Adrenal gland (tissue), 12 donors: ENCODE data around the gene THAP4. TPM values are rescaled to one million over a fixed set of nuclear protein-coding genes. Genes with fewer than 3 reads are reported as not detected.

Source experiments
- DNase-seq, 7 donors: peaks; one replicate each; pipeline ENCODE4 v3.0.0-alpha.2; 2019 to 2020
- H3K27ac ChIP-seq, 5 donors: fragments of 200-600 bp; sonication (generic) in 4 of 5; 1 replicate in 3 of 5; 2 replicates in 2 of 5; pipeline versions ENCODE4 v1.5.1 to v1.8.0; 2016 to 2020; ENCODE audit warnings: mild to moderate bottlenecking in 1 of 5
- H3K27me3 ChIP-seq: fragments of 200-600 bp; 2 replicates; pipeline ENCODE4 v1.8.0; 2021
- H3K36me3 ChIP-seq, 2 donors: fragments of 200-600 bp; replicated peaks in 1 of 2; 1 replicate in 1 of 2; 2 replicates in 1 of 2; pipeline versions ENCODE4 v1.5.1 to v1.8.0; 2018 to 2022
- H3K4me1 ChIP-seq, 2 donors: fragments of 200-600 bp; replicated peaks in 1 of 2; 1 replicate in 1 of 2; 2 replicates in 1 of 2; pipeline versions ENCODE4 v1.5.1 to v1.8.0; 2018 to 2021
- H3K4me3 ChIP-seq, 4 donors: fragments of 200-600 bp; sonication (generic) in 3 of 4; one replicate each; pipeline ENCODE4 v1.5.1; 2016 to 2018
- H3K9me3 ChIP-seq, 3 donors: fragments of 200-600 bp; sonication (generic) in 1 of 3; replicated peaks in 1 of 3; 1 replicate in 2 of 3; 2 replicates in 1 of 3; pipeline versions ENCODE4 v1.5.1 to v1.8.0; 2016 to 2021
- POLR2A ChIP-seq, 2 donors: fragments of 450-650 bp; IDR thresholded peaks; one replicate each; pipeline ENCODE4 v1.6.1; 2017; ENCODE audit warnings: antibody characterized with exemption in 2 of 2, mild to moderate bottlenecking in 2 of 2, moderate library complexity in 1 of 2
- WGBS, 4 donors: extraction: QIAGEN DNeasy Blood & Tissue Kit in 2 of 4; methylation state at CpG; one replicate each; pipeline versions ENCODE4 v1.1.5 to v1.1.7; 2013 to 2017; 5-methylcytosine and 5-hydroxymethylcytosine counted together
- intact Hi-C, 2 donors: fragments of 100-400 bp; cut with DNase I; formaldehyde crosslinking; loops; one replicate each; pipeline versions ENCODE4 v1.14.1 to v1.15.0; 2022 to 2023
- polyA plus RNA-seq, 3 donors: library from polyadenylated mRNA; stranded (reverse); fragments of 200-250 nt in 2 of 3; fragments of 350-450 nt in 1 of 3; fragmentation: Illumina TruSeq in 1 of 3; extraction: RNeasy Lipid Tissue Mini Kit (QIAGEN cat#74804) in 1 of 3; gene quantifications; one replicate each; pipeline ENCODE4 v1.2.3, GENCODE V29; 2013 to 2014
- total RNA-seq, 9 donors: library from RNA; depleted of rRNA in 4 of 9; stranded (reverse); fragments of >200 nt in 4 of 9; fragments of 120-200 nt in 1 of 9; fragmentation: NEBNext Ultra II Directional in 1 of 9; extraction: Animal tissue kit (Norgen Biotek cat#: 25700) in 1 of 9; gene quantifications; one replicate each; pipeline versions ENCODE4 v1.1.0 to v1.2.4, GENCODE V29; 2013 to 2023
- TF ChIP-seq, protein P1 (sequence below), 6 experiments: fragments of 450-650 bp in 4 of 6; fragments of 200-600 bp in 2 of 6; sonication (generic) in 1 of 6; IDR thresholded peaks; 1 replicate in 5 of 6; 2 replicates in 1 of 6; pipeline versions ENCODE4 v1.5.1 to v1.8.0; 2016 to 2021; ENCODE audit warnings: antibody characterized with exemption in 6 of 6, mild to moderate bottlenecking in 2 of 6, moderate library complexity in 1 of 6
- donor health status: healthy with polysubstance abuse.
- donor health status: Bipolar disorder and iron deficiency.
- donor health status: DM: yes; HTN: yes; CAD: no.
- donor health status: DM: no; HTN: no; CAD: no.
- donor health status: DM: no; HTN: no; CAD: no.
- donor health status: DM: yes; HTN: yes; CAD: no.

THAP4 gene
- total and polyA plus RNA-seq, 12 donors, result 23.9 to 62.9 (median 41.1) TPM

- Histone ChIP-seq H3K9me3 (no peaks in the 10 kb centered on the region), H3K27ac (no peak overlapping the region), H3K27me3 (no peaks in the 10 kb centered on the region), H3K4me3 (no peak overlapping the region), H3K4me1 (no peaks in the 10 kb centered on the region), H3K36me3 (peaks cover 0 to 61% of the 10 kb centered on the region in 2 donors)
- DNase-seq, result no peak
- WGBS, 4 donors, result 43 to 56% (median 44%) methylated on average over 3 to 5 of the region's 5 CpGs
- TF ChIP-seq POLR2A (IDR thresholded peaks at IDR 0.05), result no peak
- TF ChIP-seq, protein P1, sequence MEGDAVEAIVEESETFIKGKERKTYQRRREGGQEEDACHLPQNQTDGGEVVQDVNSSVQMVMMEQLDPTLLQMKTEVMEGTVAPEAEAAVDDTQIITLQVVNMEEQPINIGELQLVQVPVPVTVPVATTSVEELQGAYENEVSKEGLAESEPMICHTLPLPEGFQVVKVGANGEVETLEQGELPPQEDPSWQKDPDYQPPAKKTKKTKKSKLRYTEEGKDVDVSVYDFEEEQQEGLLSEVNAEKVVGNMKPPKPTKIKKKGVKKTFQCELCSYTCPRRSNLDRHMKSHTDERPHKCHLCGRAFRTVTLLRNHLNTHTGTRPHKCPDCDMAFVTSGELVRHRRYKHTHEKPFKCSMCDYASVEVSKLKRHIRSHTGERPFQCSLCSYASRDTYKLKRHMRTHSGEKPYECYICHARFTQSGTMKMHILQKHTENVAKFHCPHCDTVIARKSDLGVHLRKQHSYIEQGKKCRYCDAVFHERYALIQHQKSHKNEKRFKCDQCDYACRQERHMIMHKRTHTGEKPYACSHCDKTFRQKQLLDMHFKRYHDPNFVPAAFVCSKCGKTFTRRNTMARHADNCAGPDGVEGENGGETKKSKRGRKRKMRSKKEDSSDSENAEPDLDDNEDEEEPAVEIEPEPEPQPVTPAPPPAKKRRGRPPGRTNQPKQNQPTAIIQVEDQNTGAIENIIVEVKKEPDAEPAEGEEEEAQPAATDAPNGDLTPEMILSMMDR (IDR thresholded peaks at IDR 0.05), result no peak
- intact Hi-C loops, result no loop called here
Measured at GRCh38 chr2:241658296-241658695, 21.3 kb upstream of the THAP4 start.

DNA sequence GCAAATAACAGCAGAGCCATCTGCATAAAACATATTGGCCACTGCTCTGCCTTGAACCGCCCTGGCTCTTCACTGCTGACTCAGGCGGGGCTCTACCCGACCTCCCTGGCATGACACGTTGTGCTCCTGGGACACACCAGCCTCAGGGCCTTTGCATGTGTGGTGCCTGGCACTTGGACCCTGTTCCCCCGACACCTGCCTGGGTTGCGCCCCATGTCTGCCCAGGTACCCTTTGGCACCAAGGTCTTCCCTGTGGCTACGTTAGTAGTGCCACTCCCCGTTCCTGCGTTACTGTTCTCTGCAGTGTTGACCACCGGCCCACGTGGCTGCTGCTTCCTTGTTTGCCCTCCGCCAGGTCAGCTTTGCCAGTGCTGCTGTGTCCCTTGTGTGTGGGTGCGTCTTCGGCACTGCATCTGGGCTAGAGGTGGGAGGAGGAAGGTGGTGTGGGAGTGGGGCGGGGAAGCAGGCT lies 20.9 kb upstream of the THAP4 start:
- H3K9me3 ChIP-seq, result no peaks in the 10 kb centered on the region
- H3K4me1 ChIP-seq, result no peaks in the 10 kb centered on the region
- no peaks in the 10 kb centered on the region for H3K27me3 ChIP-seq
- WGBS, 4 donors, result 84 to 97% (median 88%) methylated on average over 13 to 15 of the region's 15 CpGs
- peaks cover 0 to 64% of the 10 kb centered on the region in 2 donors for H3K36me3 ChIP-seq
- TF ChIP-seq, protein P1 (IDR thresholded peaks at IDR 0.05), result no peak
- no peak for TF ChIP-seq POLR2A (IDR thresholded peaks at IDR 0.05)
- DNase-seq, result no peak
- H3K27ac ChIP-seq, result no peak overlapping the region
- H3K4me3 ChIP-seq, result no peak overlapping the region
- intact Hi-C loops, result no loop called here

DNA sequence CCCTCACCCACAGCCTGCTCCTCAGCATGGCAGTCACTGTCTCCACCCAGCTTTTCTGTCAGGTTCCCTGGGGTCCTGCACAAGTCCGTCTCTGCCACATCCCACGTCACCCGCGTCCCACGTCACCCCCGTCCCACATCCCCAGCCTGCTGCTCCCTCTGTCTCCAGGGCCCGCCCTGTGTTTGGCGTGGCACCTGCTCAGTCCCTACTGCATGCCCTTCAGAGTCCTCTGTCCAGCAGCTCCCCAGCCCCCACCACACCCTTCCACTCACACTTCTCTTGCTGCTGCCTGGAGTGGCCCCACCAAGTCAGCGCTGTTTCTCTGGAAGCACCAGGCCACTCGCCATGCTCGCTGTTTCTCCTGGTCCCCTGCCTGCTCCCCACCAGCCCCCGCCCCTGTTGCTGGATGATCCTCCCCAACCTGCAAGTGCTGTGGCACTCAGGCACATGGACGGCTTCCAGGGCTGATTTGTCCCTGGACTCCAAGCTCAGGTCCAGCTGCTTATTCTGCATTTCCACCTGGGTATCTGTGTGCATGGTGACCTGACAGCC lies 19.3 kb upstream of the THAP4 start:
- no peaks in the 10 kb centered on the region for H3K9me3 ChIP-seq
- WGBS, 4 donors, result 92 to 97% (median 95%) methylated on average over 11 to 13 of the region's 13 CpGs
- intact Hi-C loops, result no loop called here
- no peak for TF ChIP-seq POLR2A (IDR thresholded peaks at IDR 0.05)
- TF ChIP-seq, protein P1 (IDR thresholded peaks at IDR 0.05), result no peak
- H3K27me3 ChIP-seq, result no peaks in the 10 kb centered on the region
- H3K36me3 ChIP-seq, result peaks cover 0 to 80% of the 10 kb centered on the region in 2 donors
- H3K27ac ChIP-seq, result no peak overlapping the region
- no peak overlapping the region for H3K4me3 ChIP-seq
- H3K4me1 ChIP-seq, result no peaks in the 10 kb centered on the region
- no peak for DNase-seq

DNA sequence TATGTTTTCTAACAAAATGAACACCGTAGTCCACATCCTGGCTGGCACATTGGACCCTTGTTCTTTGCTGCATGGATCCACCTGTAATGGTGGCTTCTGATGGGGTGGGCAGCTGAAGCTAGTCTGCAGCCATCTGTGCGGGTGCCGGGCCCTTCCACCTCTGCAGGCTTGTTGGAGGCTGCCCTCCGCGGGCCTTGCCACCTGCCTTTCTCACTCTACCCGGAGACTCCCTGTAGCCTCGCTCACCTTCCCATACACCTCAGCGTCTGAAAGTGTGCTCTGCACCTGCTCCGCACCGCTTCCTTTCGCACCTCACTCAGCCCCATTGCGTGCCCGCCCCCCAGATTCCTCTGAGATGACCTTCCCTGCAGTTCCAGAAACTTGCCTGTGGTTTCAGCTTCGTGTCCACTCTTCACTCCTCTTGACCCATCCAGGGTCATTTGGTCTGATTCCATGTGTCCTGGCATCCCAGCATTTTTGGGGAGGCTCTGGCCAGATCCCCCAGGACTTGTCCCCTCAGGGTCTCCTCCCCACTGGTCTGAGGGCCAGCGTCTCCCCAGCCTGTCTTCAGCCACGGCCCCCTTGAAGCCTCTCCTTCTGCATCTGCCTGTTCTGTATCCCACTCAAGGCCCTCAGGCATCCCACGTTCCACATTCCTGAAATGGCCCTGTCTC lies 18.7 kb upstream of the THAP4 start:
- TF ChIP-seq, protein P1 (IDR thresholded peaks at IDR 0.05), result no peak
- TF ChIP-seq POLR2A (IDR thresholded peaks at IDR 0.05), result no peak
- Histone ChIP-seq H3K4me1 (no peaks in the 10 kb centered on the region), H3K9me3 (no peaks in the 10 kb centered on the region), H3K27me3 (no peaks in the 10 kb centered on the region), H3K27ac (no peak overlapping the region), H3K4me3 (no peak overlapping the region), H3K36me3 (peaks cover 0 to 79% of the 10 kb centered on the region in 2 donors)
- intact Hi-C loops, result no loop called here
- no peak for DNase-seq
- 88 to 94% (median 90%) methylated on average over 17 of the region's 17 CpGs for WGBS, 4 donors
